Measurements from ENCODE around the gene SLC28A1.
"Not testable (repeated sequence)": the region's sequence is repeated elsewhere in the genome, so short reads cannot be mapped to it uniquely, and the experiment has no call there.

SLC28A1 gene

DNA sequence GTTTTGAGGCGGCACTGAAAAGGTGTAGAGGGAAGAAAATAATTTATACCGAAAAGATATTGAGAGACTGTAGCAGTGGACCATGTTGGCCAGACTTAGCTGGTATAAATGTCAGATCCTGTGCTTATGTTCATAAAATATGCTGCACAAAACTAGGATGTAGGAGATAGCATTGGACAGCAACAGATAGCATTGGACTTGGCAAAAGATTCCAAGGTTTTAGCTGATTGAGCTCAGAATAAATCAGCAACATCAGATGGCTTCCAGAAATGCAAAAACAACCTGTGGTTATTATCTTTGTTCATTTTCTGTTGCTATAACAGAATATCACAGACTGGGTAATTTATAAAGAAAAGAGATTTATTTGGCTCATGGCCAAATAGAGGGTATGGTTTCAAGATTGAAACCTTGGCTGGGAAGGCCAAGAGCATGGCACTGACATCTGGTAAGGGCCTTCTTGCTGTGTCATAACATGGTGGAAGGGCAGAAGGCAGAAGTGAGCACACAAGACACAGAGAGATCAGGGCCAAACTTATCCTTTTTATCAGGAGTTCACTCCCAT, 34.7 kb downstream of the SLC28A1 start:
- H3K4me3 ChIP-seq (ENCODE audit: control insufficient read depth, low read depth, low read length) = no peak overlapping the region
- no peak for DNase-seq (ENCODE audit: low read depth)
- TF ChIP-seq CTCF (IDR thresholded peaks at IDR 0.05; ENCODE audit: control insufficient read depth, insufficient read depth, low read depth, low read length, missing control alignments) = no peak

- no peak for DNase-seq (ENCODE audit: low read depth)
- TF ChIP-seq CTCF (IDR thresholded peaks at IDR 0.05; ENCODE audit: control insufficient read depth, insufficient read depth, low read depth, low read length, missing control alignments) = no peak
- no peak overlapping the region for H3K4me3 ChIP-seq (ENCODE audit: control insufficient read depth, low read depth, low read length)
Observed at GRCh38 chr15:84921121-84921520, 36.7 kb downstream of the SLC28A1 start.

- DNase-seq (ENCODE audit: low read depth) = no peak
- no peak overlapping the region for H3K4me3 ChIP-seq (ENCODE audit: control insufficient read depth, low read depth, low read length)
- TF ChIP-seq CTCF (IDR thresholded peaks at IDR 0.05; ENCODE audit: control insufficient read depth, insufficient read depth, low read depth, low read length, missing control alignments) = no peak
Observed at GRCh38 chr15:84922530-84922929, 38.1 kb downstream of the SLC28A1 start.

- no peak for TF ChIP-seq CTCF (IDR thresholded peaks at IDR 0.05; ENCODE audit: control insufficient read depth, insufficient read depth, low read depth, low read length, missing control alignments)
- no peak for DNase-seq (ENCODE audit: low read depth)
- H3K4me3 ChIP-seq (ENCODE audit: control insufficient read depth, low read depth, low read length) = no peak overlapping the region
Observed at GRCh38 chr15:84924077-84924731, 39.7 kb downstream of the SLC28A1 start.

DNA sequence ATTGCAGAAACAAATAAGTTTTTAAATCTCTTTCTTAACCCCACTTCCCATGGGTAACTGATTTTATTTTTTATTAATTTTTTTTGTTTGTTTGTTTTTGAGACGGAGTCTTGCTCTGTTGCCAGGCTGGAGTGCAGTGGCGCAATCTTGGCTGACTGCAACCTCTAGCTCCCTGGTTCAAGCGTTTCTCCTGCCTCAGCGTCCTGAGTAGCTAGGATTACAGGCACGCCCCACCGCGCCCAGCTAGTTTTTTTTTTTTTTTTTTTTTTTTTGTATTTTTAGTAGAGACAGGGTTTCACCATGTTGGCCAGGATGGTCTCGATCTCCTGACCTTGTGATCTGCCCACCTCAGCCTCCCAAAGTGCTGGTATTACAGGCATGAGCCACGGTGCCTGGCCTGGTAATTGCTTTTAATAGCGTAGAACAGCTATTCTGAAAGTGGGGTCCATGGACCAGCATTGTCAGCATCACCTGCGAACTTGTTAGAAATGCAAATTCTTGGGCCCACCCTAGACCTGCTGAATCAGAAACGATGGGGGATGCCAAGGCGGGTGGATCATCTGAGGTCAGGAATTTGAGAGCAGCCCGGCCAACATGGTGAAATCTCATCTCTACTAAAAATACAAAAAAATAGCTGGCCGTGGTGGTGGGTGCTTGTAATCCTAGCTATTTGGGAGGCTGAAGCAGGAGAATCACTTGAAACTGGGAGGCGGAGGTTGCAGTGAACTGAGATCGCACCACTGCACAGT, 40.5 kb downstream of the SLC28A1 start:
- DNase-seq (ENCODE audit: low read depth); H3K4me3 ChIP-seq (ENCODE audit: control insufficient read depth, low read depth, low read length): not testable (repeated sequence)

DNA sequence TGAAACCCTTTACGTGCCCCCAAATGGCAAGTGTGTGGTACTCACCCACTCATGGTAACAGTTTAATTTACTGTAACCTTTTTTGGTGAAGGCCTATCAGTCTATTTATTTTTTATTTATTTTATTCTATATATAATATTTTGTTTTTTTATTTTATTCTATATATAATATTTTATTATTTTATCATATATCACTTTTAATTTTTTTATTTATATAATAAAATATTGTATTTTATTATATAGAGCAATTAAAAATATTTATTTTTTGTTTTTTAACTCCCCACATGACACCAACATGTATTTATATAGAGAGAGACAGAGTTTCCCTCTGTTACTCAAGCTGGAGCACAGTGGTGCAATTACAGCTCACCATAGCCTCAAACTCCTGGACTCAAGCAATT, 41.4 kb downstream of the SLC28A1 start:
- DNase-seq (ENCODE audit: low read depth) = no peak
- no peak overlapping the region for H3K4me3 ChIP-seq (ENCODE audit: control insufficient read depth, low read depth, low read length)

More for the DNA sequence above, 41.4 kb downstream of the SLC28A1 start:
- TF ChIP-seq CTCF (IDR thresholded peaks at IDR 0.05; ENCODE audit: control insufficient read depth, insufficient read depth, low read depth, low read length, missing control alignments) = no peak

Data from AG09309 (cell line).